GM19372 (cell line): ENCODE results near the gene PACS1.
"Not testable (repeated sequence)": the region's sequence is repeated elsewhere in the genome, so short reads cannot be mapped to it uniquely, and the experiment has no call there.

Experiments
- ATAC-seq: cut with Tn5 transposase; IDR thresholded peaks from one replicate; pipeline ENCODE4 v1.9.1; 2021; ENCODE audit warnings: mild to moderate bottlenecking, low read depth, moderate library complexity; ENCODE audit not compliant: unreplicated experiment

PACS1 gene

DNA sequence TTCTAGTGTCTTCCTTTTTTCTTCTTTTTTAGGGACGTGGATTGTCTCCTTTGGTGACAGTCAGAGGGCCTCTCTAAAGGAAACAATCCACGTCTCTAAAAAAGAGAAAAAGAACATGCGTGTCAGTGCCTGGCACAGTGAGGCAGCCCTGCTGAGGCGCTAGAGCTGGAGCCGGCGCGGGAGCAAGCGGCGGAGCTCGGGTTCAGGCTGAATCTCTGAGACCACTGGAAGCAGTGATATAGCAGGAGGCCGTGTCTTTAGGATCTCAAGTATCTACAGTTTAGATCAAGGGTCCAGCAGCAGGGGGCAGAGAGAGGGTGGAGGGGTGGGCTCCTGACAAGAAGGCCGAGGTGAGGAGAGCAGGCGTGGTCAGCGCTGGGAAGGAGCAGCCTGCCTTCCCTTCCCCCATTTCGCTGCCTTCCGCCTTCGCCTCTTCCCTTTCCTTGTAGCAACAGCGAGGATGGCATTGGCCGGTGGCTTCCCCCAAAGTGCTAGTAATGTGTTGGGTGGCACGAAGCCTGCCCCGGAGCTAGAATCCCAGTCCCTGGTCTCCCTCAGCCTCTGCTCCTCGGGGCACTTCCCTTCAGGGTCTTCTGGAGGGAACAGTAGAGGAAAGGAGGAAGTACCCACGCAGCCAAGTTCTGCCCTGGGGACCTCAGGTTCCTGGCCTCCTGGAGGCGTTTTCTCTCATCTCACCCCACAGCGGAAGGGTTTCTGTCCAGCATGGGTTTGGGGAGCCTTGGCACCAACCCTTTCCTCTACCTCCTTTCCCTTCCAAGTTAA is 170.1 kb downstream of the PACS1 start:
- ATAC-seq, result no peak

DNA sequence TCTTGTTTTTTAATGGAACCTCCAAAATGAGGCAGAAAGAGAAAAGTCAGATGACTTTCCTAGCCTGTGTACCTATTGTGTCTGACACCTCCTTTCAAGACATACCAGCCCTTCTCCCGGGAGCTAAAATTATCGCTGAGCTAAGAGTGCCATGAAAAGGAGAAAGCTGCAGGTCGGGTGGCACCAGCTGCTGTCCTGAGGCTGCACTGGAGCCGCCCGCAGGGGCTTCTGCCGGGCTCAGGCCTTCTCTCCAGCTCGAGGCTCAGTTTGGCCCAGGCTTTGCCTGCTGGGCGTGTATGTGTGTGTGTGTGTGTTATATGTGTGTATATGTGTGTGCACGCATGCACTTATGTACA is 170.7 kb downstream of the PACS1 start:
- ATAC-seq, result no peak

DNA sequence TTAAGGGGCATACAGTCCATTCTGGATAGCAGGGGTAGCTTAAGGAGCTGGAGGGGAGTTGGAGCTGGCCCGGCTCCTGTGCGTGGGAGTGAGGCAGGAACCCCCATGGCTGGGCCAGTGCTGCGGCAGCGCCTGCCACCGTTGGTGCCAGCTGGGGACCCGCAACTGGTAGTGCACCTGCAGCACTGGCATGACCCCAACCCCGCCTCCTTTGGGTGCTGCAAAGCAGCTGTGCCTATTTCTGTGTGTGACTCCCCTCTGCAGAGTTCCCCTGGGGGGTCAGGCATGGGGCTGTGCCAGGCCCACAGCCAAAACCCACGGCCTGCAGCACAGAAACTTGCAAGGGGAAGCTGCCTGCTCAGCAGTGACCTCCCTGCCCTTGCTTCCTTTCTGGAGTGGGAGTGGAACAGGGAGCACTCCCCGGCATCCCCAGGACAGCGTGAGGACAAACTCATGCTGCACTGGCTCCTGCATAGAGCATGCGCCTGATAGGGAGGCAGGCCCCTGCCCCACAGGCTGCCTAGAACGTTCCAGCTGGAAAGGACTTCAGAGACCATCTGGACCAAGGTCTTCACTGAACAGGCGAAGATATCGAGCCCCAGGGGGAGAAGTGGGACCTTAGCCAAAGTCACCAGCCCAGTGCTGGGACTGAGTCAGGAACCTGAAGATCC is 172.2 kb downstream of the PACS1 start:
- ATAC-seq, result no peak

DNA sequence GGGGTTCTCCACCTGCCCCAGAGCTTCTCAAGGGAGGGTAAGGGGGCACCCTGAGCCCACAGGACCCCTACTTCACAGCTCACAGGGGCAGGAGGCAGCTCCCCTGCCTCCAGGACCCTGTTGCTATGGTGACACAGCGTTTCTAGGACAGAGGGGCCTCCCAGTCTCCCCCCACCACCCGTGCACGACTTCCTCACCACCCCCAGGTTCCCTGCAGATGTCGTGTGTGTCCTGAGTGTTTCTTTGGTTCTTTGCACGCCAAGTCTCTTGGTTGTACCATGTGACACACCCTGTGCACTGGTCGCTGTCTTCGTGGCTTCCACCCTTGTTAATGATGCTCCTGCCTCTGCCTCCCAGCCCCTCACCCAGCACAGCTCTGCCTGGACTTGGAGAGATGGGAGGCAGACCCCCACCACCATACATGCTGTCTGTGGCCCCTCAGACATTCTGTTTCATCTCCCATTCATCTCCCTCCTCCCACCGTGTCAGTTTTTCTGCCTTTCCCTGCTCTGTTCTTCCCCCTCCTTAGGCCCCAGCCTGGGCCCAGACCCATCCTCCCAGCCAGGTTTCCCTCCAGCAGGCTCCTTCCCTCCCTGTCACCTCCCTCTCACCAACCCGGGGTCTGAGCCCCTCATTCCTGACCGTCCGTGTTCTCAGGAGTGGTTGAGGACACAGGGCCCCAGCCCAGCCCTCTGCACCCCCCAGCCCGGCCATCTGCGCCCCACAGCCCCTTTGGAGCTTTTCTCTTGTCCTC is 173.9 kb downstream of the PACS1 start:
- no peak for ATAC-seq

DNA sequence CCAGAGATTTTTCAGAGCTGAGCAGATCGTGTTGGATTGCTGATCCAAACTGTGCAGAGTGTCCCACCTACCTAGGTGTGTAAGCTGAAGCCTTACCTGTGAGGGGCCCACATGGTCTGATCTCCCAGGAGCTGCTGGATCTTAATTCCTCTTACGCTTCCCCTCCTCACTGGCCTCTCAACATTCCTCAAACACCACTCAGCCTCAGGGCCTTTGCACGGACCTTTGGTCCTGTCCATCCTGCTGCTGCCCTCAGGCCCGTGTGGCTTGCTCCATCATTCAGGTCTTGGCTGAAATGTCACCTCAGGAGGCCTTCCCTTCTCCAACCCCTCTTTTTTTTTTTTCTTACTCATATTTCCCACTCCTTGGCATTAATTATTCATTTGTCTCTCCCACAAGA is 177.2 kb downstream of the PACS1 start:
- no peak for ATAC-seq

DNA sequence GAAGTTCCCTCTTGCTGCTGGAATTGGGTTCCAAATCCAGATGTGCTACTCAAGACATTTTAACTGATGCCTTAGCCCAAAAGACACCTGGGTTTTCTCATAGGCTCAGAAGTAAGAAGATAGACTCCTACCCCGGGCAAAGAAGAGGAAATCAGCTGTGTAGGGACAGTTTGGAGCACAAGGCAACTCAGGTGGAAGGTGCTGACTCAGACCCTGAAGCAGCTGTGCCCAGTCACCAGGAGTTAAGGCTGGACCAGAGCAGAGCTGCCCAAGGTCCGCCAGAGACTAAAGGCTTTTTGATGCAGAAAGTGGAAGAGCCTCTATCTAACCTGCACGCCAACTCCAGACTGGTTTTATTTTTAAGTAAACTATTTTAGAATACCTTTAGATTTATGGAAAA is 177.7 kb downstream of the PACS1 start:
- no peak for ATAC-seq

DNA sequence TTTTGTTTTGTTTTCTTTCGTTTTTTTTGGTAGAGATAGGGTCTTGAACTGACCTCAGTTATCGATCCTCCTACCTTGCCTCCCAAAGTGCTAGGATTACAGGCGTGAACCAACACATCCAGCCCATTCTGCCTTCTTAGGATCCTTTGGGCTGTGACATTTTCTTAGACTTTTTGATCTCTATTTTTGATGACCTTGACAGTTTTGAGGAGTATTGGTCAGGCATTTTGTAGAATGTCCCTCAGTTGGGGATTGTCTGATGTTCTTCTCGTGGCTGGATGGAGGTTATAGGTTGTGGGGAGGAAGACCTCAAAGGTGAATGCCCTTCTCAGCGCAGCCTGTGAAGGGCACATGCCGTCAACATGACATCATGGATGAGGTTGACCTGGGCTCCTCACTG is 178.8 kb downstream of the PACS1 start:
- no peak for ATAC-seq

DNA sequence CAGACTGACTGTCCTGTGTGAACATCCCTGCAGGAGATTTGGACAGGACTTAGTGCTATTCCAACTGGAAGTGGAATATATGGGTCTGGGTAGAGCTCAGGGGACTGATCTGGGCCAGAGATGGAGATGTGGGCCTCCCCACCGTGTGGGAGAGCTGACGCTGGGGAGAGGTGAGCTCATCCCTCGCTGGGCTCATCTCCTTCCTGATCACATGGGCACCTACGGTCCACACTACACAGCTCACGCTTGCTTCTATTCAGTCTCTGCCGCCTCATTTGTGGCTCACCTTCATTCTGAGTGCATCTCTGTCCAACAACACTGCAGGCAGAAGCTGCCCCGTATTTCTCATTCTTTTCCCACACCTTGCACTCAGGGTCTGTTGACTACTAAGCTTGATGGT is 181.7 kb downstream of the PACS1 start:
- ATAC-seq, result no peak

DNA sequence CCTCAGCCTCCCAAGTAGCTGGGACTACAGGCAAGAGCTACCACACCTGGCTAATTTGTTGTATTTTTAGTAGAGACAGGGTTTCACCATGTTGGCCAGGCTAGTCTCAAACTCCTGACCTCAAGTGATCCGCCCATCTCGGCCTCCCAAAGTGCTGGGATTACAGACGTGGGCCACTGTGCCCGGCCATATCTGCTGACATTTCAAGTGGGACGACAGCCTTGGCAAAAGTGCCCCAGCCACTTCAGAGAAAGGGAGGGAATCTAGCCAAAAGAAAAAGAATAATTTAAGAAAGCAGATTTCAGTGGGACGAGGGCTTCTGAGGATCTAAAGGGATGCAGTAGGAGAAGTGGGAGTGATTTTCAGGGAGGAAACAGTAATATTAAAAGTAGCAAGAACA is 183.0 kb downstream of the PACS1 start:
- ATAC-seq, result not testable (repeated sequence)

DNA sequence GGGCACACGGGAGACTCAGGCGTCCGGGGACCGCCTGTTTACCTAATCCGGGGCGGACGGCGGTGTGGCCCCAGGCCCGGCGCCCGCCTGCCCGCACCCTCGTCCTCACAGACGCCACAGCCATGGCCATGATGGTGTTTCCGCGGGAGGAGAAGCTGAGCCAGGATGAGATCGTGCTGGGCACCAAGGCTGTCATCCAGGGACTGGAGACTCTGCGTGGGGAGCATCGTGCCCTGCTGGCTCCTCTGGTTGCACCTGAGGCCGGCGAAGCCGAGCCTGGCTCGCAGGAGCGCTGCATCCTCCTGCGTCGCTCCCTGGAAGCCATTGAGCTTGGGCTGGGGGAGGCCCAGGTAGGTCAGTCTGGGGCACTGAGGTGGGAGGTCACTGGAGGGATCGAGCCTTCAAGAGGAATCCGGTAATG is 188.4 kb downstream of the PACS1 start:
- no peak for ATAC-seq

DNA sequence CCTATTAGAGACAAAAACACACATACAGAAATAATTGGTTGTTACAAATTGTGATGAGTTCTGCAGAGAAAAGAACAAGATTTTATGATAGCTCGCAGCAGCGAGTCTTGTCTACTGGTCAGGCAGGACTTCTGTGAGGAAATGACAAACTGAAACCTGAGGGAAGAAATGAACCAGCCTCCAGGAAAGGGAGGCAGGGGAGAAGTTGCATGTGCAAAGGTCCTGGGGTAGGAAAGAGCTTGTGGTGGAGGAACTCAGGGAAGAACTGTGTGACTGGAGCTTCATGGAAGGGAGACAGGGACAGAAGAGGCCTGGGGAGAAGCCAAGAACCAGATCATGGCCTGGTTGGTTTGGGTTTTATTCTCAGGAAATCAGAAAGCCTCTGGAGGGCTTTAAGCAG is 189.2 kb downstream of the PACS1 start:
- no peak for ATAC-seq

DNA sequence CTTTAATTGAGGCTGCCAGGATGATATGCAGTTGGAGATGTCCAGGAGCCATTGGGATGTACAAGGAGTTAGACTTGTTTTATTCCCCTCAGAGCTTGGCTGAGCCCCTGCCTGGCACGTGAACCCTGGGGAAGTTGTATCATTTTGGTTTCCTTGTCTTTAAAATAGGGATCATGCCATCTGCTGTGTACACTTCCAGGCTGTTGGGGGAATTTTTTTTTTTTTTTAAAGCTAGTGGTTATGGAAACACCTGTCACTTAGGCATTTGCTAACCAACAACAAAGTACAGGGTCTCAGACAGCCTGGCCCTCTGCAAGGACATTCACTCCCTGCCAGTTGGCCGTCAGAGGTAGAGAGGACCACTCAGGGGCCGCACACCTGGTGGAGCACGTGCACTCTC is 189.9 kb downstream of the PACS1 start:
- ATAC-seq, result no peak

DNA sequence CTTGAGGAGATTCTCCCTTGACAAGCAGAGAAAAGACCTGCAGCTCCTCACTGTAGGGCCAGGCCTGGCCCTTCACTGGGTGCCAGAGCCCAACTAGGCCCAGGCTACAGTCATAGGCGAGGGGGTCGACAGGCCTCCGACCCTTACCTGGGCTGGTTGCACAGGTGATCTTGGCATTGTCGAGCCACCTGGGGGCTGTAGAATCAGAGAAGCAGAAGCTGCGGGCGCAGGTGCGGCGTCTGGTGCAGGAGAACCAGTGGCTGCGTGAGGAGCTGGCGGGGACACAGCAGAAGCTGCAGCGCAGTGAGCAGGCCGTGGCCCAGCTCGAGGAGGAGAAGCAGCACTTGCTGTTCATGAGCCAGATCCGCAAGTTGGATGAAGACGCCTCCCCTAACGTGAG is 191.5 kb downstream of the PACS1 start:
- no peak for ATAC-seq

DNA sequence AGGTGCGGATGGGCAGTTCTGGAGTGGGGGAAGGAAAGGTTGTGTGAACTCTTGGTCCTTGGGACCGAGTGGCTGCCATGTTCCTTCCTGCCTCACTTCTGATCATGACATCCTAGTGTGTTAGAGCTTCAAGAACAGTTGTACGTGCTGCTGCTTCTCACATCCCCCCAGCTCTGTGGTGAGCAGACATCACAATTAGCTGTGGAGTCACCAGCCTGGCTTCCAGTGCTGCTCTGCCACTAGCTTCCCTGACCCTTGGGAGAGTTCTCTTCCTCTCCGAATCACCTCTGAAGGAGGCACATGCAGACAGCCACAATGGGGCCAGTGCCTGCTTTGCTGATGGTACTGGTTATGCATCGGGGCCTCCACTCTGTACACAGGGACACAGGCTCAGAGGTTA is 192.1 kb downstream of the PACS1 start:
- ATAC-seq, result no peak

DNA sequence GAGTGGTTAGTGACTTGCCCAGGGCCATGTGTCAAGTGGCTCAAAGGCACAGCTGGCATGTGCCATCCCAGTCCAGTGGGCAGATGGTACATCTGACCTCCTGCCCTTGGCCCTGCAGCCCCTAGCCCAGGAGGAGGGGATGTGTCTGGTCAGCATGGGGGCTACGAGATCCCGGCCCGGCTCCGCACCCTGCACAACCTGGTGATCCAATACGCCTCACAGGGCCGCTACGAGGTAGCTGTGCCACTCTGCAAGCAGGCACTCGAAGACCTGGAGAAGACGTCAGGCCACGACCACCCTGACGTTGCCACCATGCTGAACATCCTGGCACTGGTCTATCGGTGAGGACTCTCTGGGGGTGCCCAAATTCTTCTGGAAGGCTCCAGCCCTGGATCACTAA is 192.6 kb downstream of the PACS1 start:
- ATAC-seq, result no peak

DNA sequence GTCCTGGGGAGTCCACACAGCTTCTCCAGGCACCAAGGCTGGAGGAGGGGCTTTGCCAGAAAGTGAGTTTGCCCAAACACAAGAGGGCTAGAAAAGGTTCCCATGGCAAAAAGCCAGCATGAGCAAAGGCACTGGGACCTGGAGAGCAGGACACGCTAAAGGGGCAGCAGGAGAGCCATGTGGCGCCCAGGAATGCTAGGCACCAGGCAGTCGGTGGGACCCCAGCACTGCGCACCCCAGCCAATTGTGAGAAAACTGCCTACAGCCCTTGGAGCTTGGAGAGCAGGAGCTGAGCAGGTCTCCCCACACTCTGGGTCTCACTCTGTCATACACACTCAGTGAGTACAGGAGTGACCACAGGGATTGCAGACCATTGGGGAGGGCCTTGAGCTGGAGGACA is 193.2 kb downstream of the PACS1 start:
- ATAC-seq, result no peak

DNA sequence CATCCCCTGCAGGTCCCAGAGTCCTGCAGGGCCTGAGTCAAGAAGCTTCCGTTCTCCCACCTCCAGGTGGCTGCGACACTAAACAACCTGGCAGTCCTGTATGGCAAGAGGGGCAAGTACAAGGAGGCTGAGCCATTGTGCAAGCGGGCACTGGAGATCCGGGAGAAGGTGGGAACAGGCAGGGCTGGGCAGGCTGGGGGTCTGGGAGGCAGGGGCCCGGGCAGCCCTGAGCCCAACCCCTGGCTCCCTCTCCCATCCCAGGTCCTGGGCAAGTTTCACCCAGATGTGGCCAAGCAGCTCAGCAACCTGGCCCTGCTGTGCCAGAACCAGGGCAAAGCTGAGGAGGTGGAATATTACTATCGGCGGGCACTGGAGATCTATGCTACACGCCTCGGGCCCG is 193.7 kb downstream of the PACS1 start:
- no peak for ATAC-seq

DNA sequence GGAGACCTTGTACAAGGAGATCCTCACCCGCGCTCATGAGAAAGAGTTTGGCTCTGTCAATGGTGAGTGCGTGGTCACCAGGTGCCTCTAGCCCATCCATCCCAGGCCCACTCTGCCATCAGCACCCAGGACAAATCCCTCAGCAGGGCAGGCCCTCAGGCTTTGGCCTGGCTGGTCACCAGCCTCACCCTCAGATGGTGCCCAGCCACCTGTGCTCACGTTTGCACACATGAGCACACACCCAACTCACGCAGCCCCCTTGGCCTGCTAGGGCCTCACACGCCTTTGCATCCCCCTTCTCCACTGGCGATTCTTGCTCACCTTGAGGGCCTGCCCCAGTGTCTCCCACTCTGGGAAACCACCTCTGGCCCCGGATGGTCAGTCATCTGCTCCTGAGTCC is 194.3 kb downstream of the PACS1 start:
- no peak for ATAC-seq

DNA sequence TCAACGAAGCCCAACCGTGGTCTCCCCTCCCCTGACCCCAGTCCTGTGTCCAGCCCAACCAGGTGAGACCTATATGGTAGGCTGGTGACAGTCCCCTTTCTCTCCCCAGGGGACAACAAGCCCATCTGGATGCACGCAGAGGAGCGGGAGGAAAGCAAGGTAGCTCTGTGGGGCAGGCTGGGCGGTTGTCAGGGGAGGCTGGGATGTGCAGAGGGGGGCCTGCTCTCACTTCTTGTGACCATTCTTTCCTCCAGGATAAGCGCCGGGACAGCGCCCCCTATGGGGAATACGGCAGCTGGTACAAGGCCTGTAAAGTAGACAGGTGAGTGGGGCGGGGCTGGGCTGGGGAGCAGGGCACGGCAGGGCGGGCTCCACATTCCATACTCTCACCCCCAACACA is 194.8 kb downstream of the PACS1 start:
- no peak for ATAC-seq

DNA sequence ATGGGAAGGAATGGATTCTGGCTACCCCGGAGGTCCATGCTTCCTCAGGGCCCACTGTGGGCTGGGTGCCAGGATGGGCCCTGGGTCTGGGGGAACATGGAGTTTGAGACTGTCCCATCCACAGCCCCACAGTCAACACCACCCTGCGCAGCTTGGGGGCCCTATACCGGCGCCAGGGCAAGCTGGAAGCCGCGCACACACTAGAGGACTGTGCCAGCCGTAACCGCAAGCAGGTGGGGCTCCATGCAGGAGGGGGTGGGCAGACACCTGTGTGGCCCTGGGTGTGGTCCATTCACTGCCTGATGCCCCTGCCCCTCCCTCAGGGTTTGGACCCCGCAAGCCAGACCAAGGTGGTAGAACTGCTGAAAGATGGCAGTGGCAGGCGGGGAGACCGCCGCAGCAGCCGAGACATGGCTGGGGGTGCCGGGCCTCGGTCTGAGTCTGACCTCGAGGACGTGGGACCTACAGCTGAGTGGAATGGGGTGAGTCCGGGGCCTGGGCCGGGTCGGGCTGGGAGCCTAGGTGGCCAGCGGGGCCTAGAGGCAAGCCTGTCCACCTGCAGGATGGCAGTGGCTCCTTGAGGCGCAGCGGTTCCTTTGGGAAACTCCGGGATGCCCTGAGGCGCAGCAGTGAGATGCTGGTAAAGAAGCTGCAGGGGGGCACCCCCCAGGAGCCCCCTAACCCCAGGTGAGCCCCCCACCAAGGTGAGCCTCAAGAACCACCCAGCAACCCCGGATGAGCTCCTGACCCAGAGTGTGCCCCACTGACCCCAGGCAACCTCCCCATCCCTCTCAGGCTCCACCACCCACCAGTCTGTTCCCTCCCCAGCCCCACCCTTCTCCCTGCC is 195.7 kb downstream of the PACS1 start:
- no peak for ATAC-seq
